Kidney (tissue), 14 donors: ENCODE measurements around the gene GXYLT2. TPM values are rescaled to one million over a fixed set of nuclear protein-coding genes. Genes with fewer than 3 reads are reported as not detected.
A peak's percentile ranks its signal among the peaks of the same experiment; 100 is the strongest.
"Not testable (repeated sequence)": the region's sequence is repeated elsewhere in the genome, so short reads cannot be mapped to it uniquely, and the experiment has no call there.

Experiments
- DNase-seq, 5 donors: peaks; one replicate each; pipeline ENCODE4 v3.0.0-alpha.2; 2013 to 2020
- FAIRE-seq: peaks from 2 replicates; lab custom pipeline; 2012; peaks lifted over from hg19 to GRCh38; lab: Jason Lieb, UNC
- H3K27ac ChIP-seq, 2 donors: one replicate each; pipeline ENCODE4 v1.7.0; 2013; ENCODE audit warnings: low read depth in 2 of 2, low read length in 2 of 2, inconsistent platforms in 1 of 2
- H3K27me3 ChIP-seq: one replicate; pipeline ENCODE4 v1.7.1; 2013; ENCODE audit warnings: low read length, inconsistent platforms; ENCODE audit not compliant: control insufficient read depth, insufficient read depth
- H3K36me3 ChIP-seq, 3 donors: one replicate each; pipeline versions ENCODE4 v1.7.0 to v1.7.1; 2013; ENCODE audit warnings: low read length in 3 of 3, control low read depth in 1 of 3, inconsistent platforms in 1 of 3; ENCODE audit not compliant: insufficient read depth in 3 of 3, control insufficient read depth in 2 of 3
- H3K4me1 ChIP-seq, 3 donors: one replicate each; pipeline versions ENCODE4 v1.7.0 to v1.7.1; 2013; ENCODE audit warnings: low read length in 3 of 3, inconsistent platforms in 1 of 3, low read depth in 1 of 3; ENCODE audit not compliant: control insufficient read depth in 2 of 3, insufficient read depth in 2 of 3
- H3K4me3 ChIP-seq, 3 donors: one replicate each; pipeline versions ENCODE4 v1.7.0 to v1.8.1; 2013; ENCODE audit warnings: low read length in 3 of 3, control low read depth in 1 of 3, inconsistent platforms in 1 of 3
- H3K9ac ChIP-seq, 3 donors: one replicate each; pipeline versions ENCODE4 v1.7.0 to v1.7.1; 2013; ENCODE audit warnings: low read length in 3 of 3, control low read depth in 1 of 3, inconsistent platforms in 1 of 3
- H3K9me3 ChIP-seq, 3 donors: one replicate each; pipeline versions ENCODE4 v1.7.0 to v1.7.1; 2013; ENCODE audit warnings: low read length in 3 of 3, control low read depth in 1 of 3, inconsistent platforms in 1 of 3; ENCODE audit not compliant: control insufficient read depth in 2 of 3, insufficient read depth in 1 of 3
- CTCF ChIP-seq: IDR thresholded peaks from 3 replicates; pipeline ENCODE4 v1.5.1; 2012; ENCODE audit warnings: mild to moderate bottlenecking, moderate library complexity, borderline replicate concordance; ENCODE audit not compliant: insufficient read depth; ENCODE audit errors: extremely low read depth
- intact Hi-C: fragments of 100-400 bp; cut with DNase I; formaldehyde crosslinking; loops from one replicate; pipeline ENCODE4 v1.11.1; 2022
- polyA plus RNA-seq: library from polyadenylated mRNA; stranded (reverse); fragments of 350-450 nt; fragmentation: Illumina TruSeq; extraction: RNeasy Lipid Tissue Mini Kit (QIAGEN cat#74804); gene quantifications from one replicate; pipeline ENCODE4 v1.2.3, GENCODE V29; 2014; ENCODE audit warnings: low read depth, low replicate concordance; ENCODE audit not compliant: insufficient read depth
- total RNA-seq: library from RNA; stranded (reverse); fragmentation: NEBNext Ultra II Directional; extraction: Animal tissue kit (Norgen Biotek cat#: 25700); gene quantifications from one replicate; pipeline ENCODE4 v1.2.1, GENCODE V29; 2021
- donor health status: control.
- donor health status: control.
- donor health status: control.
- donor health status: control.
- donor health status: control.
- donor health status: DM: yes; HTN: yes; CAD: no.
- donor health status: Normal renal cell carcinoma (clear cell type).

Gene GXYLT2
- total and polyA plus RNA-seq, 2 donors from 2014 or later: 0.39 to 3.8 TPM

- peak overlapping the region; percentile 93 to 95 (median 93) for H3K4me3 ChIP-seq
- peaks cover 2 to 14% (median 4%) of the 10 kb centered on the region in 3 donors for H3K4me1 ChIP-seq
- intact Hi-C loops: no loop called here
- no peaks in the 10 kb centered on the region for H3K27me3 ChIP-seq
- no peaks in the 10 kb centered on the region for H3K9me3 ChIP-seq
- H3K27ac ChIP-seq: peak overlapping the region; percentile 84 to 94
- DNase-seq: peak in 4 of 5 donors; percentile 39 to 89 (median 66)
- peak; percentile 34 for TF ChIP-seq CTCF
- FAIRE-seq: no peak
- no peaks in the 10 kb centered on the region for H3K36me3 ChIP-seq
- H3K9ac ChIP-seq: peak overlapping the region; percentile 88 to 91 (median 90)
These were observed 109.6 kb downstream of the GXYLT2 start for GRCh38 chr3:72997421-72997961.

DNA sequence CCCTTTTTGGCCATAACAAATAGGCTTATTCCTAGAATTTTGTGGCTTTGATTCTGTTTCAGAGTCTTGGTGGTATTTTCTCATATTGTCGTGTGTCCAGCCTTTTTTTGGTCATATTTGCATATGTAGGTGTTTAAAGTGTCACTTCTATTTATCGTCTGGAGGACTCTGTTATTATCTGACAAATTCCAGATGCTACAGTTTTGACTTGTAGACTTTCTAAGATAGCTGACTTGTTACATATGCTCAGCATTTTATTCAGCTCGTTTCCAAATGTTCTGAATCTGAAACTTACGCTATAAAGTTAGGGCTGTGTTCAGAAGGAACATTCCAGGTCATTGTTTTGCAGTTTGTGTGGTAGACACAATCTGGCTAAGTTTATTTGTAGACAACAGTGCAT lies 110.6 kb downstream of the GXYLT2 start:
- H3K4me1 ChIP-seq: peaks cover 2 to 14% (median 4%) of the 10 kb centered on the region in 3 donors
- DNase-seq: peak in 2 of 5 donors; percentile 24
- H3K4me3 ChIP-seq: peak overlapping the region; percentile 93 to 95 (median 93)
- H3K27ac ChIP-seq: no peak overlapping the region
- TF ChIP-seq CTCF: no peak
- intact Hi-C loops: no loop called here
- no peaks in the 10 kb centered on the region for H3K36me3 ChIP-seq
- H3K9ac ChIP-seq: peak overlapping the region in 2 of 3 donors; percentile 45 to 88
- no peak for FAIRE-seq
- H3K9me3 ChIP-seq: no peaks in the 10 kb centered on the region
- no peaks in the 10 kb centered on the region for H3K27me3 ChIP-seq

DNA sequence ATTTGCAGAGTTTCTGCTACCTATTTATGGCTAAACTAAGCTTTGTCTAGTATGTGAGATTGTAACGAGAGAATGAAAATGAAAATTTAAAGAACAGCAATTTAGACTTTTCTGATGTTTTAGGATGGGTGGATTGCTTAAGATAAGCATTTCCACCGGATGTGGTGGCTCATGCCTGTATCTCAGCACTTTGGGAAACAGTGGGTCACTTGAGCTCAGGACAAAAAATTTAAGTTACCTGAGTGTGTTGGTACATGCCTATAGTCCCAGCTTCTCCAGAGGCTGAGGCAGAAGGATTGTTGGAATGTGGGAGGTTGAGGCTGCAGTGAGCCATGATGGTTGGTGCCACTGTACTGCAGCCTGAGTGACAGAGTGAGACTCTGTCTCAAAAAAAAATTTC lies 112.1 kb downstream of the GXYLT2 start:
- intact Hi-C loops: no loop called here
- FAIRE-seq (no peak), DNase-seq (no peak)
- Histone ChIP-seq H3K9me3 (no peaks in the 10 kb centered on the region), H3K9ac (no peak overlapping the region), H3K4me1 (peaks cover 2 to 14% (median 4%) of the 10 kb centered on the region in 3 donors), H3K27ac (no peak overlapping the region), H3K4me3 (peak overlapping the region in 1 of 3 donors; percentile 50), H3K36me3 (no peaks in the 10 kb centered on the region), H3K27me3 (no peaks in the 10 kb centered on the region)
- no peak for TF ChIP-seq CTCF

GRCh38 chr3:73003050-73003449 lies 115.2 kb downstream of the GXYLT2 start:
- H3K36me3 ChIP-seq, FAIRE-seq, H3K4me3 ChIP-seq, H3K27me3 ChIP-seq, intact Hi-C loops, DNase-seq, H3K9ac ChIP-seq, H3K27ac ChIP-seq, H3K9me3 ChIP-seq: not testable (repeated sequence)
- H3K4me1 ChIP-seq: peaks cover 2 to 11% (median 4%) of the 10 kb centered on the region in 3 donors
